T-helper 1 cell treated with Interleukin-12 subunit alpha and Interleukin-12 subunit beta and Interleukin-4 antibody, amounts not matched to agents 30 μg/mL and 1 μg/mL, for 36 hours (primary cell): Measurements from ENCODE around the gene PLSCR3.

Experiments used
- H3K27ac Mint-ChIP-seq: one replicate; pipeline ENCODE4 v1.8.0; 2021; ENCODE audit warnings: mild to moderate bottlenecking, mixed read lengths
- H3K27me3 Mint-ChIP-seq: one replicate; pipeline ENCODE4 v1.8.0; 2021; ENCODE audit warnings: low read depth, mixed read lengths
- H3K36me3 Mint-ChIP-seq: one replicate; pipeline ENCODE4 v1.8.0; 2021; ENCODE audit warnings: low read depth, mixed read lengths
- H3K4me1 Mint-ChIP-seq: one replicate; pipeline ENCODE4 v1.8.0; 2021; ENCODE audit warnings: low read depth, mixed read lengths
- H3K4me3 Mint-ChIP-seq: one replicate; pipeline ENCODE4 v1.8.0; 2021; ENCODE audit warnings: mild to moderate bottlenecking, moderate library complexity, mixed read lengths
- H3K9me3 Mint-ChIP-seq: one replicate; pipeline ENCODE4 v1.8.0; 2021; ENCODE audit warnings: mixed read lengths

The PLSCR3 gene

DNA sequence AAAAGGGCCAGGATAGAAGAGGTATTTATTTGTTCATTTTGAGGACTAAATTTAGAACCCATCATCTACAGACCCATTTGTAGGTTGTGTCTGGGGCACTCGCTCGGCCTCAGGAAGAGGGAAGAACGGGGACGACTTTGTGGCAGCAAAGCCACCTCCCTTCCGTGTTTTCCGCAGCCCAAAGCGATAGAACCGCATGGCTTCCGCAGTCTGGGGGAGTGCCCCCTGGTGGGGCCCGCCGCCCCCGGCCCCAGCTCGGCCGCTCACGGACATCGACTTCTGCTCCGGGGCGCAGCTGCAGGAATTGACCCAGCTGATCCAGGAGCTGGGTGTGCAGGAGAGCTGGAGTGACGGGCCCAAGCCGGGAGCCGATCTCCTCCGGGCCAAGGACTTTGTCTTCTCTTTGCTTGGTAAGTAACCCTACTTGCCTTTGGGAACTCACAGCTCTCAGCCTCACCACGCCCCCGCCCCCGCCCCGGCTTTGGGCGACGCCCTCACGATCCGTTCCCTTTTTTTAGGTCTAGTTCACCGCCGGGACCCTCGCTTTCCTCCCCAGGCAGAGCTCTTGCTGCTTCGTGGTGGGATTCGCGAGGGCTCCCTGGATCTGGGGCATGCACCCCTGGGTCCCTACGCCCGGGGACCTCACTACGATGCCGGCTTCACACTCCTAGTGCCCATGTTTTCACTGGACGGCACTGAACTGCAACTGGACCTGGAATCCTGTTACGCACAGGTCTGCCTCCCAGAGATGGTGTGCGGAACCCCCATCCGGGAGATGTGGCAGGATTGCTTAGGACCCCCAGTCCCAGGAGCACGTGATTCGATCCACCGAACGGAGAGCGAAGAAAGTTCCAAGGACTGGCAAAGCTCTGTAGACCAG, 41.6 kb upstream of the PLSCR3 start:
- Mint-ChIP-seq H3K4me1 (peaks cover 34% of the 10 kb centered on the region), H3K27me3 (peaks cover 8% of the 10 kb centered on the region), H3K9me3 (no peaks in the 10 kb centered on the region), H3K36me3 (peaks cover 8% of the 10 kb centered on the region), H3K27ac (peak overlapping the region; percentile 97), H3K4me3 (peak overlapping the region; percentile 92)

- Mint-ChIP-seq H3K27ac (peak overlapping the region; percentile 55), H3K36me3 (no peaks in the 10 kb centered on the region), H3K27me3 (no peaks in the 10 kb centered on the region), H3K4me1 (peaks cover 13% of the 10 kb centered on the region), H3K9me3 (no peaks in the 10 kb centered on the region), H3K4me3 (no peak overlapping the region)
These were observed 38.0 kb upstream of the PLSCR3 start for GRCh38 chr17:7432296-7432695.

- H3K27me3 Mint-ChIP-seq = no peaks in the 10 kb centered on the region
- H3K9me3 Mint-ChIP-seq = no peaks in the 10 kb centered on the region
- peak overlapping the region; percentile 50 for H3K27ac Mint-ChIP-seq
- H3K4me3 Mint-ChIP-seq = no peak overlapping the region
- H3K36me3 Mint-ChIP-seq = no peaks in the 10 kb centered on the region
- H3K4me1 Mint-ChIP-seq = peaks cover 10% of the 10 kb centered on the region
These were observed 36.9 kb upstream of the PLSCR3 start for GRCh38 chr17:7431231-7431630.

DNA sequence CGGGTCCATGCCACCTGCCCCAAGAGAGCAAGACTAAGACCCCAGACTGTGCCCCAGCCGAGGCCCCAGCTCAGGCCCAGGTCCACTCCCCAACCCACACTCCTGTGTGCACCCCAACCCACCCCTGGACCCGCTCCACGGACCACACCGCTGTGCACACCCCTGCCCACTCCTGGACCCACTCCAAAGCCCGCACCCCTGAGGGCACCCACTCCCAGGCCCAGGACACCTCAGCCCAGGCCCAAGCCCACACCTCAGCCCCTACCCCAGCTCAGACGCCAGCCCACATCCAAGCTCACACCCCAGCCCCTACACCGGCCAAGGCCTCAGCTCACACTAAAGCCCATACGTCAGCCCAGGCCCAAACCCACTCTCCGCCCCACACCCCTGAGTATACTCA, 35.4 kb upstream of the PLSCR3 start:
- Mint-ChIP-seq H3K4me3 (no peak overlapping the region), H3K27me3 (no peaks in the 10 kb centered on the region), H3K36me3 (no peaks in the 10 kb centered on the region), H3K27ac (no peak overlapping the region), H3K4me1 (no peaks in the 10 kb centered on the region), H3K9me3 (no peaks in the 10 kb centered on the region)

DNA sequence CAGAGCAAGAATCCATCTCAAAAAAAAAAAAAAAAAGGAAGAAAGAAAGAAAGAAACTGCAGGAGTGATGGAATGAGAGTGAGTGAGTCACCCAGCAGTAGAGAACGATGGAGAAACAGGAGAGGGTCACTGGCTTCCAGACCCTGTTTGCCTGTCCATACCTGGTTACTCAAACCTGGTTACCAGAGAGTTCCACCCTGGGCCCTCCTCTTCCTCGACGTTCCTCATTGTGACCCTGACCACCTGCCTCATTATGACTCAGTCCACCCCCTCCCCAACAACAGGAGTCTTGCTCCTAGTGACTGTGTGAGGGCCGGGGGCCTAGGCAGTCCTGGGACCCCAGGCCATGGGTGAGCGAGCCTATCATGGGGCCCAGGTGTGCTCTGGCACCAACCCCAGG, 34.2 kb upstream of the PLSCR3 start, which contains the start of gene SPEM3:
TSS of gene SPEM3 (plus strand) at position 301 of the 400 bp plus-strand sequence. CDS start at position 347, 46 bp downstream.
- no peak within 1 kb of the TSS for H3K4me3 Mint-ChIP-seq
- no peaks in the 10 kb centered on the region for H3K36me3 Mint-ChIP-seq
- no peaks in the 10 kb centered on the region for H3K4me1 Mint-ChIP-seq
- no peaks in the 10 kb centered on the region for H3K27me3 Mint-ChIP-seq
- H3K9me3 Mint-ChIP-seq = no peaks in the 10 kb centered on the region
- H3K27ac Mint-ChIP-seq = no peak within 1 kb of the TSS

- Mint-ChIP-seq H3K4me1 (no peaks in the 10 kb centered on the region), H3K36me3 (no peaks in the 10 kb centered on the region), H3K9me3 (no peaks in the 10 kb centered on the region), H3K27ac (no peak overlapping the region), H3K27me3 (no peaks in the 10 kb centered on the region), H3K4me3 (no peak overlapping the region)
These were observed 33.2 kb upstream of the PLSCR3 start for GRCh38 chr17:7427549-7427948.

- no peaks in the 10 kb centered on the region for H3K27me3 Mint-ChIP-seq
- no peaks in the 10 kb centered on the region for H3K9me3 Mint-ChIP-seq
- H3K4me3 Mint-ChIP-seq = no peak overlapping the region
- no peak overlapping the region for H3K27ac Mint-ChIP-seq
- H3K4me1 Mint-ChIP-seq = no peaks in the 10 kb centered on the region
- no peaks in the 10 kb centered on the region for H3K36me3 Mint-ChIP-seq
These were observed 32.7 kb upstream of the PLSCR3 start for GRCh38 chr17:7426896-7427489.

- no peaks in the 10 kb centered on the region for H3K9me3 Mint-ChIP-seq
- H3K4me1 Mint-ChIP-seq = no peaks in the 10 kb centered on the region
- H3K36me3 Mint-ChIP-seq = no peaks in the 10 kb centered on the region
- no peaks in the 10 kb centered on the region for H3K27me3 Mint-ChIP-seq
- H3K27ac Mint-ChIP-seq = no peak overlapping the region
- no peak overlapping the region for H3K4me3 Mint-ChIP-seq
These were observed 32.0 kb upstream of the PLSCR3 start for GRCh38 chr17:7426203-7426863.

GRCh38 chr17:7425756-7426155, 31.4 kb upstream of the PLSCR3 start:
- H3K36me3 Mint-ChIP-seq = no peaks in the 10 kb centered on the region
- H3K4me3 Mint-ChIP-seq = no peak overlapping the region
- H3K9me3 Mint-ChIP-seq = no peaks in the 10 kb centered on the region
- H3K4me1 Mint-ChIP-seq = no peaks in the 10 kb centered on the region
- H3K27ac Mint-ChIP-seq = no peak overlapping the region
- no peaks in the 10 kb centered on the region for H3K27me3 Mint-ChIP-seq

GRCh38 chr17:7425316-7425715, 31.0 kb upstream of the PLSCR3 start, which contains the start of gene SPEM2:
TSS of gene SPEM2 (plus strand) at chr17:7425616. CDS start at chr17:7425689, 73 bp downstream.
- Mint-ChIP-seq H3K27ac (no peak within 1 kb of the TSS), H3K36me3 (no peaks in the 10 kb centered on the region), H3K4me1 (no peaks in the 10 kb centered on the region), H3K27me3 (no peaks in the 10 kb centered on the region), H3K4me3 (no peak within 1 kb of the TSS), H3K9me3 (no peaks in the 10 kb centered on the region)

GRCh38 chr17:7423679-7424078, 29.4 kb upstream of the PLSCR3 start:
- H3K27ac Mint-ChIP-seq = no peak overlapping the region
- H3K9me3 Mint-ChIP-seq = no peaks in the 10 kb centered on the region
- no peaks in the 10 kb centered on the region for H3K36me3 Mint-ChIP-seq
- no peaks in the 10 kb centered on the region for H3K4me1 Mint-ChIP-seq
- no peak overlapping the region for H3K4me3 Mint-ChIP-seq
- no peaks in the 10 kb centered on the region for H3K27me3 Mint-ChIP-seq

GRCh38 chr17:7421186-7421585, 26.9 kb upstream of the PLSCR3 start:
- Mint-ChIP-seq H3K4me3 (no peak overlapping the region), H3K27me3 (no peaks in the 10 kb centered on the region), H3K9me3 (no peaks in the 10 kb centered on the region), H3K36me3 (no peaks in the 10 kb centered on the region), H3K4me1 (no peaks in the 10 kb centered on the region), H3K27ac (no peak overlapping the region)

DNA sequence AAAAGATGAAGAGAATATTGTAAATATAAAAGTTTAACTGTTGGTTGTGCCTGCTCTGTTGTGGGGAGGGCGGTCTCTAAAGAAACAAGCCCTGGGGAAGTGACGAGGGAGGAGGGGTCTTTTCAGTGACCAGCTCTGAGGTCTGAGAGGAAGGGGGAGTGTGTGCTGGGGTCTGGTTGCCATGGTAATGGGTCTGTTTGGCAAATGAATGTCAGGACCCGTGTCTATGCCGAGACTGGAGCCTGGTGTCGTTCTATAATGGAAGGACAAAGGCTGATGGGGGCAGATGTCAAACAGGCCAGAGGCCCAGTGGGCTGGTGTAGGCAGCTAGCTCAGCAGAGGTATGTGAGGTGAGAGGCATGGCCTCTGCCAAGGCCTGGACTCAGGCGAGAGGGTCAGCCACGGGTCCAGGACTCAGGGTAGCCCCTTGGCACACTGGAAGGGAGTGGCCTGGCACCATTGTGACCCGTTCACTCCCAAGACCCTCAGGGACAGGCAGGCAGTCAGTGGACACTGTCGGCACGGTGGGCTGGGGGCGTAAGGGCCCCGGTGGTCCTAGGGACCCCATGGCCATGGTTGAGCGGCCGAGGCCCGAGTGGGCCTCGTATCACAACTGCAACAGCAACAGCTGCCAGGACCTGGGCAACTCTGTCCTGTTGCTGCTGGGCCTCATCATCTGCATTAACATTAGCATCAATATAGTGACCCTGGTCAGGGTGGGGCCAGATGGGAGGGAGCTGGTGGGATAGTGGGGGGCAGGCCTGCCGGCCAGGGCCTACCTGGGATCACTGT, 25.7 kb upstream of the PLSCR3 start, which contains the start of gene SPEM1:
TSS of gene SPEM1 (plus strand) at position 506 of the 792 bp plus-strand sequence. CDS start at position 567, 61 bp downstream.
- H3K36me3 Mint-ChIP-seq = no peaks in the 10 kb centered on the region
- H3K4me3 Mint-ChIP-seq = no peak within 1 kb of the TSS
- H3K27me3 Mint-ChIP-seq = no peaks in the 10 kb centered on the region

More for the DNA sequence above, 25.7 kb upstream of the PLSCR3 start, which contains the start of gene SPEM1:
- H3K9me3 Mint-ChIP-seq = no peaks in the 10 kb centered on the region
- no peaks in the 10 kb centered on the region for H3K4me1 Mint-ChIP-seq
- H3K27ac Mint-ChIP-seq = no peak within 1 kb of the TSS
